Head of caudate nucleus (tissue), 42 donors: ENCODE data around the gene ADGRV1.
A peak's percentile ranks its signal among the peaks of the same experiment; 100 is the strongest.
"Not testable (repeated sequence)": the region's sequence is repeated elsewhere in the genome, so short reads cannot be mapped to it uniquely, and the experiment has no call there.

Experiments used
- DNase-seq, 42 donors: peaks; one replicate each; pipeline versions ENCODE4 v3.0.0 to v3.0.0-alpha.2; 2020 to 2021; ENCODE audit warnings: mixed read lengths in 7 of 42
- intact Hi-C: fragments of 100-400 bp; cut with DNase I; formaldehyde crosslinking; loops from one replicate; pipeline ENCODE4 v1.15.0; 2022

ADGRV1 gene

GRCh38 chr5:90576566-90576965 lies 18.0 kb downstream of the ADGRV1 start:
- DNase-seq, intact Hi-C loops: not testable (repeated sequence)

- intact Hi-C loops, DNase-seq: not testable (repeated sequence)
Observed at GRCh38 chr5:90579905-90580304, 21.3 kb downstream of the ADGRV1 start.

- intact Hi-C loops, result no loop called here
- no peak for DNase-seq
Observed at GRCh38 chr5:90581956-90582355, 23.4 kb downstream of the ADGRV1 start.

- no peak for DNase-seq
Observed at GRCh38 chr5:90585337-90585986, 26.9 kb downstream of the ADGRV1 start.

GRCh38 chr5:90586469-90586868 lies 27.9 kb downstream of the ADGRV1 start:
- DNase-seq, result no peak
- intact Hi-C loops, result no loop called here

More at GRCh38 chr5:90585337-90585986, 26.9 kb downstream of the ADGRV1 start:
- intact Hi-C loops, result no loop called here

GRCh38 chr5:90590170-90590569 lies 31.6 kb downstream of the ADGRV1 start:
- intact Hi-C loops, result no loop called here
- no peak for DNase-seq

- intact Hi-C loops, DNase-seq: not testable (repeated sequence)
Observed at GRCh38 chr5:90593083-90593482, 34.5 kb downstream of the ADGRV1 start.

GRCh38 chr5:90595766-90596165 lies 37.2 kb downstream of the ADGRV1 start:
- DNase-seq, intact Hi-C loops: not testable (repeated sequence)

- intact Hi-C loops, result no loop called here
- DNase-seq, result peak in 6 of 42 donors; percentile 3 to 14 (median 8)
Observed at GRCh38 chr5:90598293-90598692, 39.7 kb downstream of the ADGRV1 start.

- not testable (repeated sequence) for DNase-seq
- intact Hi-C loops, result loop anchor here (10.0 kb wide), 1 partner anchor 156 kb away; no protein-coding TSS in a partner anchor
Observed at GRCh38 chr5:90600307-90600706, 41.7 kb downstream of the ADGRV1 start.

GRCh38 chr5:90601468-90601867 lies 42.9 kb downstream of the ADGRV1 start:
- intact Hi-C loops, result loop anchor here (10.0 kb wide), 1 partner anchor 157 kb away; no protein-coding TSS in a partner anchor
- DNase-seq, result no peak

- intact Hi-C loops, result loop anchor here (10.0 kb wide), 1 partner anchor 158 kb away; no protein-coding TSS in a partner anchor
- no peak for DNase-seq
Observed at GRCh38 chr5:90602681-90603080, 44.1 kb downstream of the ADGRV1 start.

- no peak for DNase-seq
- intact Hi-C loops, result loop anchor here (10.0 kb wide), 1 partner anchor 162 kb away; no protein-coding TSS in a partner anchor
Observed at GRCh38 chr5:90606539-90606938, 47.9 kb downstream of the ADGRV1 start.

GRCh38 chr5:90612919-90613318 lies 54.3 kb downstream of the ADGRV1 start:
- intact Hi-C loops, result no loop called here
- no peak for DNase-seq

GRCh38 chr5:90613459-90613858 lies 54.9 kb downstream of the ADGRV1 start:
- DNase-seq, result no peak
- intact Hi-C loops, result no loop called here

- intact Hi-C loops, result no loop called here
- no peak for DNase-seq
Observed at GRCh38 chr5:90613918-90614504, 55.4 kb downstream of the ADGRV1 start.

- DNase-seq, result no peak
- intact Hi-C loops, result no loop called here
Observed at GRCh38 chr5:90615355-90615754, 56.8 kb downstream of the ADGRV1 start.

- intact Hi-C loops, result no loop called here
Observed at GRCh38 chr5:90618071-90618470, 59.5 kb downstream of the ADGRV1 start.

GRCh38 chr5:90619762-90620161 lies 61.2 kb downstream of the ADGRV1 start:
- intact Hi-C loops, DNase-seq: not testable (repeated sequence)

More at GRCh38 chr5:90618071-90618470, 59.5 kb downstream of the ADGRV1 start:
- no peak for DNase-seq

- intact Hi-C loops, result no loop called here
- DNase-seq, result no peak
Observed at GRCh38 chr5:90621848-90622247, 63.3 kb downstream of the ADGRV1 start.

- no peak for DNase-seq
- intact Hi-C loops, result no loop called here
Observed at GRCh38 chr5:90626493-90626892, 67.9 kb downstream of the ADGRV1 start.
